K562 (cell line): ENCODE data around the gene SLC22A4. TPM values are rescaled to one million over a fixed set of nuclear protein-coding genes. Genes with fewer than 3 reads are reported as not detected.

Experiments
- CREBBP ChIP-seq: IDR thresholded peaks from one replicate; pipeline ENCODE4 v1.6.1; 2012; ENCODE audit warnings: low read depth, mild to moderate bottlenecking, control low read depth, inconsistent platforms, low read length
- E2F8 ChIP-seq: fragments of 450-650 bp; IDR thresholded peaks from 2 replicates; pipeline ENCODE4 v1.7.1; 2018; ENCODE audit warnings: mild to moderate bottlenecking, low read depth; ENCODE audit not compliant: partially characterized antibody
- RAD21 ChIP-seq, 2 experiments: fragments of 250-450 bp in 1 of 2; fragments of 450-650 bp in 1 of 2; sonication (Bioruptor Pico) in 1 of 2; formaldehyde crosslinking in 1 of 2; IDR thresholded peaks in 1 of 2; conservative IDR thresholded peaks in 1 of 2; 2 replicates each; pipeline versions ENCODE4 v1.4.0 to v1.8.0; 2020 to 2022; ENCODE audit warnings: mild to moderate bottlenecking in 2 of 2, moderate library complexity in 1 of 2
- RBBP5 ChIP-seq: fragments of 200-600 bp; sonication (generic); IDR thresholded peaks from 2 replicates; pipeline ENCODE4 v1.6.1; 2012; ENCODE audit warnings: borderline replicate concordance, mild to moderate bottlenecking, low read length, control low read depth, inconsistent platforms; ENCODE audit not compliant: insufficient read depth, poor library complexity, severe bottlenecking
- RFX5 ChIP-seq: IDR thresholded peaks from 2 replicates; pipeline ENCODE4 v1.6.1; 2011; ENCODE audit warnings: low read depth, mild to moderate bottlenecking, improper control_type of control experiment, low read length
- ZNF384 ChIP-seq: IDR thresholded peaks from 2 replicates; pipeline ENCODE4 v1.6.1; 2012; ENCODE audit warnings: low read depth, low read length, improper control_type of control experiment
- ZNF395 ChIP-seq: fragments of 200-800 bp; sonication (Bioruptor generic); IDR thresholded peaks from 2 replicates; pipeline ENCODE4 v1.6.1; 2017; ENCODE audit warnings: missing genetic modification characterization, missing compliant biosample characterization
- ZNF507 ChIP-seq: conservative IDR thresholded peaks from 2 replicates; pipeline ENCODE4 v1.6.1; 2017; ENCODE audit warnings: missing genetic modification characterization, missing compliant biosample characterization
- polyA plus RNA-seq, 8 experiments: library from polyadenylated mRNA; depleted of rRNA in 4 of 8; stranded (reverse) in 5 of 8; unstranded in 3 of 8; fragments of >200 nt; fragmentation: Nextera tagmentation in 2 of 8; fragmentation: Illumina TruSeq in 1 of 8; extraction: Ambion mirVana in 2 of 8; extraction: Trizol in 1 of 8; gene quantifications; 2 replicates each; pipeline versions ENCODE4 v1.2.1 to v1.2.3, GENCODE V29; 2011 to 2014; ENCODE audit warnings: inconsistent platforms in 1 of 8, missing spikeins in 1 of 8
- total RNA-seq, 7 experiments: library from RNA; depleted of rRNA in 6 of 7; stranded (reverse); fragments of >200 nt in 6 of 7; fragmentation: Illumina TruSeq in 2 of 7; extraction: Trizol in 2 of 7; gene quantifications; 2 replicates each; pipeline versions ENCODE4 v1.2.1 to v1.2.3, GENCODE V29; 2011 to 2021; ENCODE audit warnings: low replicate concordance in 1 of 7
- TF ChIP-seq, protein P1 (sequence below): IDR thresholded peaks from 2 replicates; pipeline ENCODE4 v1.6.1; 2011; ENCODE audit warnings: borderline replicate concordance, low read depth, mild to moderate bottlenecking, moderate library complexity, low read length; ENCODE audit not compliant: insufficient read depth, poor library complexity, severe bottlenecking

Gene SLC22A4
- total and polyA plus RNA-seq, 9 of the 15 experiments (the other 6 are each of a cell fraction or from before 2014, with no cell fraction given) = 2.7 to 9.5 (median 6.2) TPM

DNA sequence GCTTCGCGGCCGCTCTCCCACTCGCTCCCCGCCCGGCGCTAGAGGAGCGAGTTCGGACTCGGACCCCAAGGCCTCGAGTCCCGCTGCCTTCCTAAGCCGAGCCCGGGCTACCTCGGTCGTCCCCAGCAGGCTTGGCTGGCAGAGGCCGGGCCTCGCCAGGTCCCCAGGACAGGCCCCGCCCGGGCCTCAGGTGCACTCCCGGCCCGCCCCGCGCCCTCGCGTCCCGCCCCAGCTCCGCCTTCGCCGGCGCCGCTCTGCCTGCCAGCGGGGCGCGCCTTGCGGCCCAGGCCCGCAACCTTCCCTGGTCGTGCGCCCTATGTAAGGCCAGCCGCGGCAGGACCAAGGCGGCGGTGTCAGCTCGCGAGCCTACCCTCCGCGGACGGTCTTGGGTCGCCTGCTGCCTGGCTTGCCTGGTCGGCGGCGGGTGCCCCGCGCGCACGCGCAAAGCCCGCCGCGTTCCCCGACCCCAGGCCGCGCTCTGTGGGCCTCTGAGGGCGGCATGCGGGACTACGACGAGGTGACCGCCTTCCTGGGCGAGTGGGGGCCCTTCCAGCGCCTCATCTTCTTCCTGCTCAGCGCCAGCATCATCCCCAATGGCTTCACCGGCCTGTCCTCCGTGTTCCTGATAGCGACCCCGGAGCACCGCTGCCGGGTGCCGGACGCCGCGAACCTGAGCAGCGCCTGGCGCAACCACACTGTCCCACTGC, 75.4 kb downstream of the SLC22A4 start, which contains the start of gene SLC22A5 (continued):
- TF ChIP-seq ZNF395 = peak; percentile 70; the same call in 1 of the 2 replicates
- TF ChIP-seq RAD21 (CRISPR knock-in tag; conservative IDR thresholded peaks at IDR 0.05 in 1 of 2, IDR thresholded peaks at IDR 0.05 in 1 of 2) = no peak
- TF ChIP-seq RFX5 = no peak
- TF ChIP-seq ZNF507 (tag) = no peak
- TF ChIP-seq, protein P1, sequence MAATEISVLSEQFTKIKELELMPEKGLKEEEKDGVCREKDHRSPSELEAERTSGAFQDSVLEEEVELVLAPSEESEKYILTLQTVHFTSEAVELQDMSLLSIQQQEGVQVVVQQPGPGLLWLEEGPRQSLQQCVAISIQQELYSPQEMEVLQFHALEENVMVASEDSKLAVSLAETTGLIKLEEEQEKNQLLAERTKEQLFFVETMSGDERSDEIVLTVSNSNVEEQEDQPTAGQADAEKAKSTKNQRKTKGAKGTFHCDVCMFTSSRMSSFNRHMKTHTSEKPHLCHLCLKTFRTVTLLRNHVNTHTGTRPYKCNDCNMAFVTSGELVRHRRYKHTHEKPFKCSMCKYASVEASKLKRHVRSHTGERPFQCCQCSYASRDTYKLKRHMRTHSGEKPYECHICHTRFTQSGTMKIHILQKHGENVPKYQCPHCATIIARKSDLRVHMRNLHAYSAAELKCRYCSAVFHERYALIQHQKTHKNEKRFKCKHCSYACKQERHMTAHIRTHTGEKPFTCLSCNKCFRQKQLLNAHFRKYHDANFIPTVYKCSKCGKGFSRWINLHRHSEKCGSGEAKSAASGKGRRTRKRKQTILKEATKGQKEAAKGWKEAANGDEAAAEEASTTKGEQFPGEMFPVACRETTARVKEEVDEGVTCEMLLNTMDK = peak; percentile 20
- TF ChIP-seq E2F8 = no peak
- TF ChIP-seq ZNF384 = no peak
- peak; percentile 93 for TF ChIP-seq RBBP5
- TF ChIP-seq CREBBP = no peak
